Glomerular visceral epithelial cell (primary cell): ENCODE data around the gene FBLIM1.
"Not testable (repeated sequence)": the region's sequence is repeated elsewhere in the genome, so short reads cannot be mapped to it uniquely, and the experiment has no call there.

ENCODE experiments used
- DNase-seq: peaks from one replicate; pipeline ENCODE4 v3.0.0-alpha.2; 2016; ENCODE audit errors: extremely low spot score

Gene FBLIM1

GRCh38 chr1:15767941-15768340 lies 9.3 kb downstream of the FBLIM1 start:
- no peak for DNase-seq

GRCh38 chr1:15768388-15768787 lies 9.8 kb downstream of the FBLIM1 start:
- DNase-seq: no peak

GRCh38 chr1:15770313-15770962 lies 11.8 kb downstream of the FBLIM1 start:
- no peak for DNase-seq

GRCh38 chr1:15771836-15772515 lies 13.4 kb downstream of the FBLIM1 start:
- no peak for DNase-seq

- no peak for DNase-seq
Observed at GRCh38 chr1:15775706-15776105, 17.1 kb downstream of the FBLIM1 start.

- no peak for DNase-seq
Observed at GRCh38 chr1:15777909-15778707, 19.5 kb downstream of the FBLIM1 start.

- DNase-seq: no peak
Observed at GRCh38 chr1:15785683-15786082, 27.1 kb downstream of the FBLIM1 start.

- DNase-seq: no peak
Observed at GRCh38 chr1:15786581-15786980, 28.0 kb downstream of the FBLIM1 start.

GRCh38 chr1:15788624-15789301 lies 30.2 kb downstream of the FBLIM1 start:
- no peak for DNase-seq

- DNase-seq: no peak
Observed at GRCh38 chr1:15796086-15796462, 37.5 kb downstream of the FBLIM1 start.

GRCh38 chr1:15797614-15798390 lies 39.2 kb downstream of the FBLIM1 start:
- DNase-seq: peak; percentile 58

- peak; percentile 98 for DNase-seq
Observed at GRCh38 chr1:15799004-15799867, 40.6 kb downstream of the FBLIM1 start.

- peak; percentile 98 for DNase-seq
Observed at GRCh38 chr1:15799928-15800835, 41.6 kb downstream of the FBLIM1 start.

- DNase-seq: peak; percentile 72
Observed at GRCh38 chr1:15802234-15802965, 43.8 kb downstream of the FBLIM1 start.

GRCh38 chr1:15803380-15803779 lies 44.8 kb downstream of the FBLIM1 start:
- DNase-seq: peak; percentile 29

GRCh38 chr1:15804060-15804459 lies 45.5 kb downstream of the FBLIM1 start:
- no peak for DNase-seq

- no peak for DNase-seq
Observed at GRCh38 chr1:15807121-15807520, 48.5 kb downstream of the FBLIM1 start.

GRCh38 chr1:15807549-15807948 lies 49.0 kb downstream of the FBLIM1 start, which contains the start of gene UQCRHL:
Gene UQCRHL, minus strand, starts transcription at chr1:15807649. Its CDS starts 0 bp downstream, at chr1:15807649.
- not testable (repeated sequence) for DNase-seq

- DNase-seq: no peak
Observed at GRCh38 chr1:15808955-15809354, 50.4 kb downstream of the FBLIM1 start.
